Epithelial cell of proximal tubule (primary cell): ENCODE results near the gene GRM4. TPM values are rescaled to one million over a fixed set of nuclear protein-coding genes. Genes with fewer than 3 reads are reported as not detected.

ENCODE experiments used
- DNase-seq: peaks from one replicate; pipeline ENCODE4 v3.0.0-alpha.2; 2011; ENCODE audit warnings: low read depth
- H3K4me3 ChIP-seq: 2 replicates; pipeline ENCODE4 v1.5.1; 2011; ENCODE audit warnings: low read depth, mild to moderate bottlenecking, low read length
- CTCF ChIP-seq: conservative IDR thresholded peaks from 2 replicates; pipeline ENCODE4 v1.5.1; 2012; ENCODE audit warnings: low read depth, mild to moderate bottlenecking, low read length
- total RNA-seq: library from RNA; depleted of rRNA; stranded (reverse); fragments of >200 nt; gene quantifications from 2 replicates; pipeline ENCODE4 v1.2.3, GENCODE V29; 2015

GRM4 gene
- total RNA-seq, 1 donor from 2014 or later = not detected

- DNase-seq = no peak
- TF ChIP-seq CTCF = no peak
- no peak overlapping the region for H3K4me3 ChIP-seq
Observed at GRCh38 chr6:34051331-34051919, 94.5 kb downstream of the GRM4 start.

GRCh38 chr6:34050691-34051090, 95.2 kb downstream of the GRM4 start:
- no peak overlapping the region for H3K4me3 ChIP-seq
- DNase-seq = no peak
- TF ChIP-seq CTCF = no peak

GRCh38 chr6:34049395-34050342, 96.2 kb downstream of the GRM4 start:
- DNase-seq = no peak
- no peak for TF ChIP-seq CTCF
- H3K4me3 ChIP-seq = no peak overlapping the region

- no peak overlapping the region for H3K4me3 ChIP-seq
- TF ChIP-seq CTCF = no peak
- DNase-seq = no peak
Observed at GRCh38 chr6:34047913-34048867, 97.7 kb downstream of the GRM4 start.

- no peak for TF ChIP-seq CTCF
- no peak overlapping the region for H3K4me3 ChIP-seq
- DNase-seq = no peak
Observed at GRCh38 chr6:34046617-34047016, 99.3 kb downstream of the GRM4 start.

GRCh38 chr6:34045771-34046170, 100.1 kb downstream of the GRM4 start:
- no peak for TF ChIP-seq CTCF
- H3K4me3 ChIP-seq = no peak overlapping the region
- no peak for DNase-seq
